Gastroesophageal sphincter (tissue), 4 donors: ENCODE data around the gene LPP. TPM values are rescaled to one million over a fixed set of nuclear protein-coding genes. Genes with fewer than 3 reads are reported as not detected.

Experiments
- ATAC-seq: fragments of 150-250 bp; one replicate; pipeline ENCODE4 v1.9.1; 2016; ENCODE audit warnings: mild to moderate bottlenecking, moderate library complexity
- H3K27ac ChIP-seq, 4 donors: fragments of 200-600 bp; sonication (generic) in 3 of 4; 1 replicate in 3 of 4; 2 replicates in 1 of 4; pipeline ENCODE4 v1.5.1; 2016 to 2019
- H3K27me3 ChIP-seq: fragments of 200-600 bp; sonication (generic); one replicate; pipeline ENCODE4 v1.5.1; 2019
- H3K36me3 ChIP-seq, 2 donors: fragments of 200-600 bp; sonication (generic); one replicate each; pipeline ENCODE4 v1.5.1; 2019; ENCODE audit warnings: control low read depth in 1 of 2
- H3K4me1 ChIP-seq, 3 donors: fragments of 200-600 bp; sonication (generic); 1 replicate in 2 of 3; 2 replicates in 1 of 3; pipeline ENCODE4 v1.5.1; 2016 to 2019; ENCODE audit warnings: control low read depth in 2 of 3
- H3K4me3 ChIP-seq, 2 donors: fragments of 200-600 bp; sonication (generic); one replicate each; pipeline ENCODE4 v1.5.1; 2019; ENCODE audit warnings: mild to moderate bottlenecking in 1 of 2, moderate library complexity in 1 of 2
- H3K9me3 ChIP-seq, 3 donors: fragments of 200-600 bp; sonication (generic); one replicate each; pipeline ENCODE4 v1.5.1; 2017 to 2019; ENCODE audit warnings: control low read depth in 2 of 3
- EP300 ChIP-seq: sonication (generic); formaldehyde crosslinking; IDR thresholded peaks from one replicate; pipeline ENCODE4 v1.6.1; 2017; ENCODE audit warnings: antibody characterized with exemption, mild to moderate bottlenecking
- POLR2A ChIP-seq, 2 donors: fragments of 450-650 bp; IDR thresholded peaks; one replicate each; pipeline ENCODE4 v1.6.1; 2017; ENCODE audit warnings: antibody characterized with exemption in 2 of 2, mild to moderate bottlenecking in 2 of 2, moderate library complexity in 1 of 2
- POLR2AphosphoS5 ChIP-seq: sonication (generic); formaldehyde crosslinking; IDR thresholded peaks from one replicate; pipeline ENCODE4 v1.6.1; 2017; ENCODE audit warnings: antibody characterized with exemption
- WGBS, 2 donors: methylation state at CpG; one replicate each; pipeline ENCODE4 v1.1.5; 2018; ENCODE audit warnings: low coverage in 1 of 2; 5-methylcytosine and 5-hydroxymethylcytosine counted together
- total RNA-seq, 4 donors: library from RNA; depleted of rRNA; stranded (reverse); fragments of >200 nt; gene quantifications; one replicate each; pipeline ENCODE4 v1.1.0, GENCODE V29; 2016
- TF ChIP-seq, protein P1 (sequence below), 4 experiments: fragments of 200-600 bp in 2 of 4; fragments of 450-650 bp in 2 of 4; sonication (generic) in 1 of 4; IDR thresholded peaks; one replicate each; pipeline ENCODE4 v1.5.1; 2017 to 2019; ENCODE audit warnings: antibody characterized with exemption in 4 of 4, mild to moderate bottlenecking in 2 of 4, moderate library complexity in 2 of 4

Gene LPP
- total RNA-seq, 4 donors from 2014 or later = 1,243 to 2,297 (median 2,164) TPM

DNA sequence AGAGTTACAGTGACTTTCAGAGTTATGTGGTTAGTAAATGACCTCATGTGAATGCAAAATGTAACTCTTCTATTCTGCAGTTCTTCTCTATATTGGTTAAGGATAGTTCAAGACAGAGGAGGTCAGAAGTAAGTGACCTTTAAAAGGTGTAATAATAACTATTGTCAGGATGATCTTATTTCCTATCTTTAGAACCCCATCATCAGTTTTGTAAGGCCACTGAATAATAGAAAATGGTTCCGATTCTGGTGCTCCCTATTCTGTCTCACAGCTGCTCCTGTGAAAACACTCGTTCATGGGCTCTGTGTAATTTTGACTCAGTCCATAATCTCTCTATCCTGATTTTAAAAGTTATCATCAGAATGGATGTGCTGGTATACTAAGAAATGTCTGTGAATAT, 463.3 kb downstream of the LPP start:
- H3K9me3 ChIP-seq = no peaks in the 10 kb centered on the region
- peaks cover 0 to 44% (median 7%) of the 10 kb centered on the region in 3 donors for H3K4me1 ChIP-seq
- 71 to 72% methylated on average over 2 of the region's 2 CpGs for WGBS, 2 donors
- no peak overlapping the region for H3K4me3 ChIP-seq
- no peaks in the 10 kb centered on the region for H3K36me3 ChIP-seq
- H3K27ac ChIP-seq = peak overlapping the region in 3 of 4 donors; percentile 6 to 67 (median 42)
- no peak for ATAC-seq
- no peaks in the 10 kb centered on the region for H3K27me3 ChIP-seq
- TF ChIP-seq POLR2A (IDR thresholded peaks at IDR 0.05) (no peak), EP300 (no peak), POLR2AphosphoS5 (no peak)
- TF ChIP-seq, protein P1, sequence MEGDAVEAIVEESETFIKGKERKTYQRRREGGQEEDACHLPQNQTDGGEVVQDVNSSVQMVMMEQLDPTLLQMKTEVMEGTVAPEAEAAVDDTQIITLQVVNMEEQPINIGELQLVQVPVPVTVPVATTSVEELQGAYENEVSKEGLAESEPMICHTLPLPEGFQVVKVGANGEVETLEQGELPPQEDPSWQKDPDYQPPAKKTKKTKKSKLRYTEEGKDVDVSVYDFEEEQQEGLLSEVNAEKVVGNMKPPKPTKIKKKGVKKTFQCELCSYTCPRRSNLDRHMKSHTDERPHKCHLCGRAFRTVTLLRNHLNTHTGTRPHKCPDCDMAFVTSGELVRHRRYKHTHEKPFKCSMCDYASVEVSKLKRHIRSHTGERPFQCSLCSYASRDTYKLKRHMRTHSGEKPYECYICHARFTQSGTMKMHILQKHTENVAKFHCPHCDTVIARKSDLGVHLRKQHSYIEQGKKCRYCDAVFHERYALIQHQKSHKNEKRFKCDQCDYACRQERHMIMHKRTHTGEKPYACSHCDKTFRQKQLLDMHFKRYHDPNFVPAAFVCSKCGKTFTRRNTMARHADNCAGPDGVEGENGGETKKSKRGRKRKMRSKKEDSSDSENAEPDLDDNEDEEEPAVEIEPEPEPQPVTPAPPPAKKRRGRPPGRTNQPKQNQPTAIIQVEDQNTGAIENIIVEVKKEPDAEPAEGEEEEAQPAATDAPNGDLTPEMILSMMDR (IDR thresholded peaks at IDR 0.05) = no peak

DNA sequence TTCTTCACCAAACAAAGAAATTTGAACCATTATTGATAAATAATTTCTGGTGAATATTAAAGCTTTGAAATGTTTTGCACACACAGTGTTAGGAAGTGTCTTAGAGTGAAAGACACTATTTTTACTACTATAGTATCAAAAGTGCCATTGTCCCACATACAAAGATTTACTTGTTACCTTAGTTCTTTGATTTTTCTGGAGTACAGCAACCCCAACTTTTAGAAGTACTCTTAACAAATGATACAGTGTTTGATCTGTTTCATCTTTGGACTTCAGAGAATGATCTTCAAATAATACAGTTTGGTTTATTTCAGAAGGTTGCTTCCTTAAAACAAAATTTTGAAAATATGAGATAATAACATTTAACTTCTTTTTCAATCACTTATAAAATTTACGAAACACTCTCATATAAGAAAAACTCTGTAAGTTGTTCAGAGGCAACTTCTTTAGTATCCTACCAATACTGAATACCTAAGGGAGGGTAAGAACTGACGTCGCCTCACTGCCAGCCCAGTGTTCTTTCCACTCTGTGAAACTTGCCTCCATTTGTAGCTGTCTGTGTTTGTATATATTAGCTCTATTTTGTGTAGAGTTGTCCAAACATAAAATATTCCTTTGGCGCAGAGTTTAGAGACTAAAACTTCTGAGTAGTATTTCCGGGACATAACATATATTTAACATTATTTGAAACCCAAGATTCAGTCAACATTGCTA, 464.2 kb downstream of the LPP start:
- Histone ChIP-seq H3K9me3 (no peaks in the 10 kb centered on the region), H3K27me3 (no peaks in the 10 kb centered on the region), H3K4me3 (no peak overlapping the region), H3K36me3 (no peaks in the 10 kb centered on the region), H3K27ac (peak overlapping the region; percentile 11 to 67 (median 50)), H3K4me1 (peaks cover 0 to 42% (median 4%) of the 10 kb centered on the region in 3 donors)
- no peak for ATAC-seq
- WGBS, 2 donors = 37 to 52% methylated on average over 5 of the region's 5 CpGs
- TF ChIP-seq POLR2A (IDR thresholded peaks at IDR 0.05) (no peak), EP300 (no peak), POLR2AphosphoS5 (no peak)
- TF ChIP-seq, protein P1 (IDR thresholded peaks at IDR 0.05) = no peak

DNA sequence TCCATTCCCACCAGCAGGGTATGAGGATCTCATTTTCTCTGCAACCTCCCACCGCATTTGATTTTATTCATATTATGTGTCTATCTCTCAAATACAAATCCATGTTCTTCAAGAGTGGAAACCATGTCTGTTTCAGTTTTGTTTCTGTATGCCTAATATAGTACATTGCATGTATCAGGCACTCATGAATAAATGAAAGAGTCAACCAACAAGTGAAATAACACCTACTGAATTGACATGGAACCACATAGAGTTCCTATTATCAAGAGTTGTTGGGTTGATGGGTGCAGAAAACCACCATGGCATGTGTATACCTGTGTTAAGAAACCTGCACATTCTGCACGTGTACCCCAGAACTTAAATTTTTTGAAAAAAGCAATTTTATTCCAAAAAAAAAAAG, 466.8 kb downstream of the LPP start:
- no peaks in the 10 kb centered on the region for H3K27me3 ChIP-seq
- no peak overlapping the region for H3K4me3 ChIP-seq
- H3K36me3 ChIP-seq = no peaks in the 10 kb centered on the region
- ATAC-seq = no peak
- no peak overlapping the region for H3K27ac ChIP-seq
- 89 to 93% methylated on average over 2 of the region's 2 CpGs for WGBS, 2 donors
- peaks cover 6 to 59% (median 17%) of the 10 kb centered on the region in 3 donors for H3K4me1 ChIP-seq
- no peaks in the 10 kb centered on the region for H3K9me3 ChIP-seq
- TF ChIP-seq POLR2AphosphoS5 (no peak), POLR2A (IDR thresholded peaks at IDR 0.05) (no peak), EP300 (no peak)
- TF ChIP-seq, protein P1 (IDR thresholded peaks at IDR 0.05) = no peak

DNA sequence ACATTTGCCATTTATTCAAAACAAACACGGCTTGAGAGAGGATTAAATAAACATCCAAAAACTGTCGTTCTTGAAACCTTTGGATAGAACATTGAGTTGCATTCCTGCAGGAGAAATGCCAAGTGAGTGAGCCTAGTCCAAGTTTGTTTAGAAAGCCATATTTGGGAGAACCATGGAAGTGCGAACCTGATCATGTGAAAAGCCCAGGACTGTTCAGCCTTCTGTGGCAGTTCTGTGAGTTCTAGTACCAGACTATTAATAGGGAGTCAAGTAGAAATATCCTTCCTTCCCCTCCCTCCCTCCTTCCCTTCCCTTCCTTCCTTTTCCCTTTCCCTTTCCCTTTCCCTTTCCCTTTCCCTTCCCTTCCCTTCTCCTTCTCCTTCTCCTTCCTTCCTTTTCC, 470.4 kb downstream of the LPP start:
- Histone ChIP-seq H3K4me1 (peaks cover 6 to 52% (median 15%) of the 10 kb centered on the region in 3 donors), H3K27ac (peak overlapping the region; percentile 79 to 94 (median 80)), H3K27me3 (no peaks in the 10 kb centered on the region), H3K4me3 (no peak overlapping the region), H3K36me3 (no peaks in the 10 kb centered on the region), H3K9me3 (no peaks in the 10 kb centered on the region)
- ATAC-seq = peak; percentile 92
- TF ChIP-seq, protein P1 (IDR thresholded peaks at IDR 0.05) = no peak
- TF ChIP-seq POLR2A (IDR thresholded peaks at IDR 0.05) = no peak
- peak; percentile 87 for TF ChIP-seq POLR2AphosphoS5
- TF ChIP-seq EP300 = peak; percentile 14
- WGBS, 2 donors = 7 to 12% methylated on average over 3 of the region's 3 CpGs

DNA sequence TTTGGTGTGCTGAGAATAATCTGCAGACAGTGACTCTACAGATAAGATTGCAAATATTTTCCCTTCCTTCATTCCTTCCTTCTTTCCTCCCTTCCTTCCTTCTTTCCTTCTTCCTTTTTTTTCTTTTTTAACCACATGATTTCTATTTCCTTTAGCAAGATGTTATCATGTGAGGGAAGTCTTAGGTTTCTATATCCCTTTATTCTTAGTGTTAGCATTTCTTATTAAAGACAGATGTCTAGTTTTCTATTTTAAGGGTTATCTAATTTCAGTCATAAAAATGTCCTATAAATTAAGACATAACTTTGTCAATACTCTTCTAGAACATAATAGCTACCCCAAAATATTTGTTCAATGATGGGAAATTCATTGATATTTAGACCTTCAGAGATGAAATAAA, 470.9 kb downstream of the LPP start:
- Histone ChIP-seq H3K27ac (peak overlapping the region; percentile 79 to 94 (median 80)), H3K36me3 (no peaks in the 10 kb centered on the region), H3K4me3 (no peak overlapping the region), H3K4me1 (peaks cover 6 to 51% (median 15%) of the 10 kb centered on the region in 3 donors), H3K27me3 (no peaks in the 10 kb centered on the region), H3K9me3 (no peaks in the 10 kb centered on the region)
- TF ChIP-seq POLR2A (IDR thresholded peaks at IDR 0.05) (no peak), EP300 (no peak), POLR2AphosphoS5 (no peak)
- TF ChIP-seq, protein P1 (IDR thresholded peaks at IDR 0.05) = no peak
- no peak for ATAC-seq
